ENCODE measurements around the gene RTF2.
"Not testable (repeated sequence)": the region's sequence is repeated elsewhere in the genome, so short reads cannot be mapped to it uniquely, and the experiment has no call there.

The RTF2 gene

DNA sequence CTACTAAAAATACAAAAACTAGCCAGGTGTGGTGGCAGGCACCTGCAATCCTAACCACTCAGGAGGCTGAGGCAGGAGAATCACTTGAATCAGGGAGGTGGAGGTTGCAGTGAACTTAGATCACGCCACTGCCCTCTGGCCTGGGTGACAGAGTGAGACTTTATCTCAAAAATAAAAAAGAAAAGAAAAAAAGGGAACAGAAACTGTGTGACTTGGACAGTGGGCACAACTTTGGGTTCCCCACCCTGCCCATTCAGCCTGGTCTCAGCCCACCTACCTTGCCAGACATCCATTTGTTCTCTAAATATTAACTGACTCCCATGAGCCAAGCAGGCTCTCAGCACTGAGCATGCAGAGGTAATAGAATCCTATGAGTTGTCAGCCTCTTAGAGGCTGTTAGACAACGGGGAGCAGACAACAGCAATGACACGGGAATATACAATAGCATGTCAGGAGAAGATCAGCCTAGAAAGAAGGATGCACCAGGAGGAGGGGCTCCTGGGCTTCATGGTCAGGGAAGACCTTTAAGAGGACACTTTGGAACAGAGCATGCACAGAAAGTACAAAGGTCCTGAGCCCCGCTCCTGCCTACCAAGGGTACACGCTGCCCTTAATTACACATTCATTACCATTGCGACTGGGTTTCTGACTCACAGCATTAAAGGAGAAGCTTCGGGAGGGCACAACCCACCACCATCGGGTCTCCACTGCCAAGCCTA, 84.6 kb downstream of the RTF2 start:
- no peak for DNase-seq (ENCODE audit: low read depth)

DNA sequence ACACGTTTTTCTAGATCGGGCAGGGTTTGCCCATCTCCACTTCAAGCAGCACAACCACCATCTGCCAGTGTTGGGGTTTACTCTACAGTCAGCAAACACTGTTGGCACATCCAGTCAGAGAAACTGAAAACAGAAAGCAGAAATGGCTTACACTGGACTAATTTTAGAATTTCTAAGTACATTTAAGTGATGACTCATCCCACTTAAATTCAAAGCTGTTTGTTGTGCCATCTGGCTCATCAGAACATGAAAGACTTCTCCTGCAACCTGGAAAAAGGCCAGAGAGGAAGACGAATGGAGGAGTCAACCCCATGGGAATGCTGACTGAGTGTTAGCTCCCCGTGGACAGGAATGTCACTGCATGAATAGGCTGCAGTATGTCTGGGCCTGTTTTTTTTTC, 86.4 kb downstream of the RTF2 start:
- DNase-seq (ENCODE audit: low read depth): no peak

DNA sequence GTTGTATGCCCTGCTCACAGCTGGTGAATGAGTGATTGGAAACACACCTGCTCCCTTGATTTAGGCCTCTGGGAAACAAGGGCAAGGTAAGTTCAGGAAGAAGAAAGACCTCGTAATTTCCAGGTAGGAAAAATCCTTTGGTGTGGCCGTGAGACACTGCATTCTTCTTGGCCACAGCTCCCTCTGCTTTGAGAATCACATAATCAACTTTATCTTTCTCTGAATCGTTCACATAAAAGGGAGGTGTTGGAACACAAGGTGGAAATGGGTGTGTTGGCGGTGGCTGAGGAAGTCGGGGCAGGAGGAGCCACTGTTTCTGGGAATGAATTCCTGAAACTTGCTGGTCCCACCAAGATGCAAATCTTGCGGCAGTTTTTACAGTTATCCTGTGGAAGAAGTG, 90.5 kb downstream of the RTF2 start:
- DNase-seq (ENCODE audit: low read depth): no peak

DNA sequence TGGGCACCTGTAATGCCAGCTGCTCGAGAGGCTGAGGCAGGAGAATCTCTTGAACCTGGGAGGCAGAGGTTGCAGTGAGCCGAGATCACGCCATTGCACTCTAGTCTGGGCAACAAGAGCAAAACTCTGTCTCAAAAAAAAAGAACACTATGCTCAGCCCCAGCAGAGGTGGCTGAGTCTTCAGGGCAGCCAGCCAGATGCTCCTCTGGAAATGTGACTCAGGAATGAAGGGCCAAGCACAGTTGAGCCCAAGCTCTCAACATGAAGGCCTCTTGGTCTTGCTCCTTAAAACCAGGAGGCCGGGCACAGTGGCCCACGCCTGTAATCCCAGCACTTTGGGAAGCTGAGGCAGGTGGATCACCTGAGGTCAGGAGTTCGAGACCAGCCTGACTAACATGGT, 96.1 kb downstream of the RTF2 start:
- DNase-seq (ENCODE audit: low read depth): not testable (repeated sequence)

DNA sequence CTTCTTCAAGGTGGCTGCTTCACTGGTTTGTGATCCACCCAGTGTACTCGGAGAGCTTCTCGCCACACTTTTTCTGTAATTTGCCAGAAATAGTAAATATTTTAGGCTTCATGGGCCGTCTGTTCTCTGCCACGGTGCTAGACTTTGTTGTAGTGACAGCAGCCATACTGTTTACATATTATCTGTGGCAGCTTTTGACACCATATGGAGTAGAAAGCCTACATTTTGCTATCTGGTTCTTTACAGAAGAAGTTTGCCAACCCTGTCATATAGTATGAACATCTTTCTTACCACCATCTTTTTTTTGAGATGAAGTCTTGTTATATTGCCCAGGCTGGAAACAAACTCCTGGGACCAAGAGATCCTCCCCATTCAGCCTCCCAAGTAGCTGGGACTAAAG, 97.1 kb downstream of the RTF2 start:
- DNase-seq (ENCODE audit: low read depth): no peak

DNA sequence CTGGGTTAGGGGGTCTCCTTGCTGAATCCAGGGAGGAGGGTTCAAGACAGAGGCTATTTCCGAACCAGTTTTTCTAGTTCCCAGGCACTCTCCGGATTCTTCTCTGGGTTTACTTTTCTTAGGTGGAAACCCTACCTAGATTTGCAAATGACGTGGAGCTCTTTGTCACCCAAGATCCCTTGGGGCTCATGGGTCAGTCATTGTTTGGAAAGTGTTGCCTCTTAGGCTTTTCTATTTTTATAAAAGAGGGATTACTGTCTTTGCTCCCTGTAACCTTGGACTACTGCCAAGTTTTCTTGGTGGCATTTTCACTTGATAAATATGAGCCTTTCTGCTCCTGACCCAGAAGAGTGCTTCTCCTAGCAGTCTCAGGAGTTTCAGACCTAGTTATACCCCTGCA, 98.2 kb downstream of the RTF2 start:
- no peak for DNase-seq (ENCODE audit: low read depth)
